Measurements from ENCODE around the gene KICS2. TPM values are rescaled to one million over a fixed set of nuclear protein-coding genes. Genes with fewer than 3 reads are reported as not detected.

The KICS2 gene
- total RNA-seq, 1 experiment from 2014 or later: 30.7 TPM

DNA sequence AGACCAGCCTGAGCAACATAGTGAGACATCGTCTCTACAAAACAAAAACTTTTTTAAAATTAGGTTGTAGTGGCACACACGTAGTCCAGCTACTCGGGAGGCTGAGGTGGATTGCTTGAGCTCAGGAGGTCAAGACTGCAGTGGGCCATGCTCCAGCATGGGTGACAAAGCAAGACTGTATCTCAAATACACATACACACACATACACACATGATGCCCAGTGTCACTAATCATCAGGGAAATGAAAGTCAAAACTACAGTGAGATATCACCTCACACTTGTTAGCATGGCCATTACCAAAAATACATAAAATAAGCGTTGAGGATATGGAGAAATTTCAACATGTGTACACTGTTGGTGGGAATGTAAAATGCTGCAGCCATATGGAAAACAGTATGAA is 33.2 kb upstream of the KICS2 start:
- no peaks in the 10 kb centered on the region for H3K79me2 ChIP-seq (ENCODE audit: low read length)
- H3K4me1 ChIP-seq (ENCODE audit: low read length): no peaks in the 10 kb centered on the region
- no peaks in the 10 kb centered on the region for H3K9me3 ChIP-seq (ENCODE audit: low read length)
- H3K36me3 ChIP-seq (ENCODE audit: insufficient read depth, low read length): no peaks in the 10 kb centered on the region
- H3K9ac ChIP-seq (ENCODE audit: low read length): no peak overlapping the region
- H3K27ac ChIP-seq (ENCODE audit: low read length): no peak overlapping the region
- H3K4me3 ChIP-seq (ENCODE audit: low read length): no peak overlapping the region
- no peak overlapping the region for H3K4me2 ChIP-seq (ENCODE audit: low read depth, low read length, poor library complexity, severe bottlenecking)
- no peaks in the 10 kb centered on the region for H3K27me3 ChIP-seq (ENCODE audit: low read length)
- no peak overlapping the region for H2AFZ ChIP-seq (ENCODE audit: low read length)
- no peaks in the 10 kb centered on the region for H4K20me1 ChIP-seq (ENCODE audit: insufficient read depth, low read depth, low read length)
- no peak for DNase-seq
- no peaks in the 10 kb centered on the region for H3K9me2 ChIP-seq (replicated peaks; ENCODE audit: insufficient read depth, low read length)

DNA sequence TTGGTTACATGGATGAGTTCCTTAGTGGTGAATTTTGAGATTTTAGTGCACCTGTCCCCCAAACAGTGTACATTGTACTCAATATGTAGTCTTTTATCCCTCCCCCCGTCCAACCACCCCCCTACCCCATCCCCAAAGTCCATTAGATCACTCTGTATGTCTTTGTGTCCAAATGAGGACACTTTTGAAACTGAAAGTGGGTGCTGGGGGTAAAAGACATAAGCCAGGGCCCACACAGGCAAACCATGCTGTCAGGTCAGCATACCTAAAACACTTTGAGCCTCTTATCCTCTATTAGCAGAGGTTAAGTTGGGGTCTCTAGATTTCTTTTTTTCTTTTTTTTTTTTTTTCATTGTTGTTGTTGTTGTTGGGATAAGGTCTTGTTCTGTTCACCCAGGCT is 31.3 kb upstream of the KICS2 start:
- H3K27ac ChIP-seq (ENCODE audit: low read length): no peak overlapping the region
- no peaks in the 10 kb centered on the region for H4K20me1 ChIP-seq (ENCODE audit: insufficient read depth, low read depth, low read length)
- no peaks in the 10 kb centered on the region for H3K9me3 ChIP-seq (ENCODE audit: low read length)
- H3K36me3 ChIP-seq (ENCODE audit: insufficient read depth, low read length): no peaks in the 10 kb centered on the region
- H3K27me3 ChIP-seq (ENCODE audit: low read length): no peaks in the 10 kb centered on the region
- H3K4me3 ChIP-seq (ENCODE audit: low read length): no peak overlapping the region
- DNase-seq: no peak
- no peak overlapping the region for H3K4me2 ChIP-seq (ENCODE audit: low read depth, low read length, poor library complexity, severe bottlenecking)
- H3K9ac ChIP-seq (ENCODE audit: low read length): no peak overlapping the region
- H3K79me2 ChIP-seq (ENCODE audit: low read length): no peaks in the 10 kb centered on the region
- H2AFZ ChIP-seq (ENCODE audit: low read length): no peak overlapping the region
- no peaks in the 10 kb centered on the region for H3K4me1 ChIP-seq (ENCODE audit: low read length)
- no peaks in the 10 kb centered on the region for H3K9me2 ChIP-seq (replicated peaks; ENCODE audit: insufficient read depth, low read length)

DNA sequence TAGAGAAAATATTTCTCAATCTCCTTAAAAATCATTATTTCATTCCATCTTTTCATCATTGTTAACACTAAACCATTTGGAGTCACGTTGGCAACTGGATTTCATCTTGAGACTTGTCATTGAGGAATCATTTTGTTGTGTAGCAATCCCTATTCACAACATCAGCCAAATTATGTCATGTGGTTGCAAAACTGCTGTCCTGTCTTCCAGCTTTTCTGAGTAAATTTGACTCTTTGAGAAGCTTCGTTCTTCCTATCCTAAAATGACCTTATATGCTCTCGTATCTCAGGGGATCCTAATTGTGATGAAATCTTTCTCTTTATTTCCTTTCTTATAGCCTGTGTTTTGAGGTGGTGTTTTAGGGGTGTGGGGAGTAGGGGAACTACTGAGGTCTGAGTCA is 30.6 kb upstream of the KICS2 start:
- no peak overlapping the region for H2AFZ ChIP-seq (ENCODE audit: low read length)
- H3K4me3 ChIP-seq (ENCODE audit: low read length): no peak overlapping the region
- H3K36me3 ChIP-seq (ENCODE audit: insufficient read depth, low read length): no peaks in the 10 kb centered on the region
- H3K27ac ChIP-seq (ENCODE audit: low read length): no peak overlapping the region
- H3K9me2 ChIP-seq (replicated peaks; ENCODE audit: insufficient read depth, low read length): no peaks in the 10 kb centered on the region
- no peaks in the 10 kb centered on the region for H3K27me3 ChIP-seq (ENCODE audit: low read length)
- no peaks in the 10 kb centered on the region for H4K20me1 ChIP-seq (ENCODE audit: insufficient read depth, low read depth, low read length)
- no peaks in the 10 kb centered on the region for H3K9me3 ChIP-seq (ENCODE audit: low read length)
- H3K4me1 ChIP-seq (ENCODE audit: low read length): no peaks in the 10 kb centered on the region
- no peak overlapping the region for H3K9ac ChIP-seq (ENCODE audit: low read length)
- no peak overlapping the region for H3K4me2 ChIP-seq (ENCODE audit: low read depth, low read length, poor library complexity, severe bottlenecking)
- H3K79me2 ChIP-seq (ENCODE audit: low read length): no peaks in the 10 kb centered on the region
- DNase-seq: no peak

DNA sequence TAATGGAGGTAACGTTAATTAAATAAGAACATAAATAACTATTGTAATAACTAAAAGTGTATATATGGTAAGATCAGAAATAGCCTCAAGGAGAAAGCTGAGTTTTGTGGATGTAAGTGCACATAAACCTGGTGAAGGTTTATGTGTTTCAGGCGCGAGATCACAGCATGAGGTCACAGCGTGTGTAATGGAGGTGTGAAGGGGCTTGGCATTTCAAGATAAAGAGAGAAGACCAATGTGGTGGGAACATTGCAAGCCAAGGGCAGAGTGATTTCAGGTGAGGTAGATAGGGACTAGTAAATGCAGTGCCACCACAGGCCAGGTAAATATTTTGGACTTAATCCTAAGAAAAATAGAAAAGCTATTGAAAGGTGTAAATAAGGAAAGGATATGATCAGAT is 21.7 kb upstream of the KICS2 start:
- Histone ChIP-seq H3K9me2 (replicated peaks; ENCODE audit: insufficient read depth, low read length) (no peaks in the 10 kb centered on the region), H3K4me3 (ENCODE audit: low read length) (no peak overlapping the region), H3K79me2 (ENCODE audit: low read length) (no peaks in the 10 kb centered on the region), H3K4me1 (ENCODE audit: low read length) (no peaks in the 10 kb centered on the region), H4K20me1 (ENCODE audit: insufficient read depth, low read depth, low read length) (no peaks in the 10 kb centered on the region), H3K27me3 (ENCODE audit: low read length) (no peaks in the 10 kb centered on the region), H3K4me2 (ENCODE audit: low read depth, low read length, poor library complexity, severe bottlenecking) (no peak overlapping the region), H2AFZ (ENCODE audit: low read length) (no peak overlapping the region), H3K27ac (ENCODE audit: low read length) (no peak overlapping the region), H3K9me3 (ENCODE audit: low read length) (no peaks in the 10 kb centered on the region), H3K36me3 (ENCODE audit: insufficient read depth, low read length) (no peaks in the 10 kb centered on the region), H3K9ac (ENCODE audit: low read length) (no peak overlapping the region)
- DNase-seq: no peak

DNA sequence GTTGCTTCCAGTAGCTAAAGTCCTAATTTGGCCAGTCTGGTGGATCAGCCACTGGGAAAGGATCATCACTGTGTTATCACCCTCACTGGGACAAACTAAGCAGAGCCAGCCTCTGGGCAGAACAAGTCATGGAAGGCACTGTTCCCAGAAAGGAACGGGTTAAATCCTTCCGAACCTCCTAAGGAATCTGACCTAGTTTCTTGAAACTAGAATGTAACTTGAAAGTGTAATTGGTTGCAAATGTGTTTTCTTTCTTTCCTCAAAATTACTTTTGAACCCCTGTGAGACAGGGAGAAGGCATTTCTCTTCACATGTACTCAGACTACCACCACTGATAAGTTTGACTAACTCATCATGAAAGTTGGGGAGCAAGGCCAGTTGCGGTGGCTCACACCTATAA is 18.7 kb upstream of the KICS2 start:
- Histone ChIP-seq H3K27ac (ENCODE audit: low read length) (no peak overlapping the region), H3K4me2 (ENCODE audit: low read depth, low read length, poor library complexity, severe bottlenecking) (no peak overlapping the region), H3K4me3 (ENCODE audit: low read length) (no peak overlapping the region), H3K4me1 (ENCODE audit: low read length) (peaks cover 23% of the 10 kb centered on the region), H2AFZ (ENCODE audit: low read length) (no peak overlapping the region), H3K27me3 (ENCODE audit: low read length) (no peaks in the 10 kb centered on the region), H3K36me3 (ENCODE audit: insufficient read depth, low read length) (no peaks in the 10 kb centered on the region), H3K9ac (ENCODE audit: low read length) (no peak overlapping the region), H3K9me2 (replicated peaks; ENCODE audit: insufficient read depth, low read length) (no peaks in the 10 kb centered on the region), H3K9me3 (ENCODE audit: low read length) (no peaks in the 10 kb centered on the region), H4K20me1 (ENCODE audit: insufficient read depth, low read depth, low read length) (no peaks in the 10 kb centered on the region), H3K79me2 (ENCODE audit: low read length) (no peaks in the 10 kb centered on the region)
- DNase-seq: no peak

DNA sequence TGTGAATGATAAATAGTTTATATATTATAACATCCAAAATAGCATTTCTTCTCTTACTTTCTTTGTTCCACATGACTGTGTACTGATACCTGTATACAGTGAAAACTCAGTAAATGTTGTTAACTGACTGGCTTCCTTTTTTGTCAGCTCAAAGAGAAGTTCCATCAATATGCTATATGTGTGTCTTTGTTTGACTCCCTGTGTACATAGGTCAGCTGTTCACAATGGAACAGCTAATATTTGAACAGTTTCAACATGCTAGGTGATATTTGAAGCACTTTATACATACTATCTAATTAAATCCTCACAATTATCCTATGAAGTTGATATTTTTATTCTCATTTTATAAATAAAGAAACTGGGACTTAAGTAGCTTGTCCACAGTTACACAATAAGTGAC is 15.3 kb upstream of the KICS2 start:
- H4K20me1 ChIP-seq (ENCODE audit: insufficient read depth, low read depth, low read length): no peaks in the 10 kb centered on the region
- DNase-seq: no peak
- no peak overlapping the region for H3K27ac ChIP-seq (ENCODE audit: low read length)
- no peak overlapping the region for H3K9ac ChIP-seq (ENCODE audit: low read length)
- no peak overlapping the region for H2AFZ ChIP-seq (ENCODE audit: low read length)
- H3K4me3 ChIP-seq (ENCODE audit: low read length): no peak overlapping the region
- no peaks in the 10 kb centered on the region for H3K9me3 ChIP-seq (ENCODE audit: low read length)
- no peaks in the 10 kb centered on the region for H3K79me2 ChIP-seq (ENCODE audit: low read length)
- H3K27me3 ChIP-seq (ENCODE audit: low read length): no peaks in the 10 kb centered on the region
- H3K36me3 ChIP-seq (ENCODE audit: insufficient read depth, low read length): no peaks in the 10 kb centered on the region
- H3K9me2 ChIP-seq (replicated peaks; ENCODE audit: insufficient read depth, low read length): no peaks in the 10 kb centered on the region
- H3K4me1 ChIP-seq (ENCODE audit: low read length): peaks cover 53% of the 10 kb centered on the region
- no peak overlapping the region for H3K4me2 ChIP-seq (ENCODE audit: low read depth, low read length, poor library complexity, severe bottlenecking)

DNA sequence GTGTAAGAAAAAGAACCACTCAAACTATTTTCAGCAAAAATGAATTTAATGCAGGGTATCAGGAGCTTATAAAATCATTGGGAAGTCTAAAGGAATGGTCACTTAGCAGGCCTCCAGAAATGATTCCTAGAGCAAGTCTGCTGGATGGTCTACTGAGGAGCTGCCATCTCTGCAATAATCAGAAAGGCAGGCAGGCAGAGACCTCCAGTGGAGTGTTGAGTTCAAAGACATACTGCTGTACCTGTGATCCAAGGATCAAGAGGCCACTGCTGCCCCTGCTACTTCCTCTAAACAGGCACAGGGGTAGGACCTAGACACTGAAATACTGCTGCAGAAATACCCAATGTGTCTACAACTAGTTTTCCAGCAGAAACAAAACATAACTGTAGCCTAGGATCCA is 14.5 kb upstream of the KICS2 start:
- Histone ChIP-seq H3K27ac (ENCODE audit: low read length) (no peak overlapping the region), H3K4me3 (ENCODE audit: low read length) (no peak overlapping the region), H3K9me3 (ENCODE audit: low read length) (no peaks in the 10 kb centered on the region), H3K79me2 (ENCODE audit: low read length) (no peaks in the 10 kb centered on the region), H3K36me3 (ENCODE audit: insufficient read depth, low read length) (no peaks in the 10 kb centered on the region), H2AFZ (ENCODE audit: low read length) (no peak overlapping the region), H4K20me1 (ENCODE audit: insufficient read depth, low read depth, low read length) (no peaks in the 10 kb centered on the region), H3K4me2 (ENCODE audit: low read depth, low read length, poor library complexity, severe bottlenecking) (peak overlapping the region; percentile 11), H3K9ac (ENCODE audit: low read length) (no peak overlapping the region), H3K9me2 (replicated peaks; ENCODE audit: insufficient read depth, low read length) (no peaks in the 10 kb centered on the region), H3K27me3 (ENCODE audit: low read length) (no peaks in the 10 kb centered on the region), H3K4me1 (ENCODE audit: low read length) (peaks cover 56% of the 10 kb centered on the region)
- no peak for DNase-seq

DNA sequence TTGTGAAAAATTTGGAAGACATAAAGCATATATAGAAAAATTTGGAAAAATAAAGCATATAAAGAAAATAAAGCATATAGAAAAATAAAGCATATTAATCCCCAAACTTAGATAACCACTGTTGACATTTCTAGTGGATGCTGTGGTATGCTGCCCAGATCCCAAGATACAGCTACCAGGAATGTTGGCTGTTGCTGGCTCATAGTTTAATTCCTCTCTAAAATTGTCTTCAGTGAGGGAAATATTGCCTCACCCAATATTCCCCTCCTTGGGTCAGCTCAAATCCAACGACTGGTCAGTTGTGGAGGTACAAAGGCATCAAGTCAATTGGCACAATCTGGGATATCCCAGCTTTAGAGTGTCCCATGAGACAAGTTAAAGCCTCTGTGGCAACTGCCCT is 10.1 kb upstream of the KICS2 start:
- Histone ChIP-seq H3K4me2 (ENCODE audit: low read depth, low read length, poor library complexity, severe bottlenecking) (no peak overlapping the region), H3K9ac (ENCODE audit: low read length) (no peak overlapping the region), H3K27ac (ENCODE audit: low read length) (no peak overlapping the region), H2AFZ (ENCODE audit: low read length) (no peak overlapping the region), H4K20me1 (ENCODE audit: insufficient read depth, low read depth, low read length) (no peaks in the 10 kb centered on the region), H3K4me3 (ENCODE audit: low read length) (no peak overlapping the region), H3K9me2 (replicated peaks; ENCODE audit: insufficient read depth, low read length) (no peaks in the 10 kb centered on the region), H3K4me1 (ENCODE audit: low read length) (peaks cover 47% of the 10 kb centered on the region), H3K9me3 (ENCODE audit: low read length) (no peaks in the 10 kb centered on the region), H3K27me3 (ENCODE audit: low read length) (no peaks in the 10 kb centered on the region), H3K79me2 (ENCODE audit: low read length) (no peaks in the 10 kb centered on the region), H3K36me3 (ENCODE audit: insufficient read depth, low read length) (no peaks in the 10 kb centered on the region)
- DNase-seq: no peak

DNA sequence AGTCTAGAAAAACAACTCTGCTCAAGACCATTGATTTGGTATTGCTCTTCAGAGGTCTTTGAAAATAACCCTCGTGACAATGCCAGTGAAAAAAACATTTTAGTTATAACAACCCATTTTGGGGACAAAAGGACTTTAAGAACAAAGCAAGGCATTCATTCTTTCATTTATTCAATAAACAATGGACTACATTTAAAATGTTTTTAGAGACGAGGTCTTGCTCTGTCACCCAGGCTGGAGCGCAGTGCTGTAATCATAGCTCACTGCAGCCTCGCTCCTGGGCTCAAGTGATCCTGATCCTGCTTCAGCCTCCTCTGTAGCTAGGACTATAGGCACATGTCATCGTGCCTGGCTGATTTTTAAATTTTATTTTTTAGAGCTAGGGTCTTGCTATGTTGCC is 7.7 kb upstream of the KICS2 start:
- no peaks in the 10 kb centered on the region for H3K9me2 ChIP-seq (replicated peaks; ENCODE audit: insufficient read depth, low read length)
- H3K9me3 ChIP-seq (ENCODE audit: low read length): no peaks in the 10 kb centered on the region
- no peaks in the 10 kb centered on the region for H3K36me3 ChIP-seq (ENCODE audit: insufficient read depth, low read length)
- no peaks in the 10 kb centered on the region for H4K20me1 ChIP-seq (ENCODE audit: insufficient read depth, low read depth, low read length)
- peaks cover 23% of the 10 kb centered on the region for H3K4me1 ChIP-seq (ENCODE audit: low read length)
- DNase-seq: no peak
- H3K27ac ChIP-seq (ENCODE audit: low read length): no peak overlapping the region
- no peak overlapping the region for H3K4me3 ChIP-seq (ENCODE audit: low read length)
- no peaks in the 10 kb centered on the region for H3K79me2 ChIP-seq (ENCODE audit: low read length)
- H3K4me2 ChIP-seq (ENCODE audit: low read depth, low read length, poor library complexity, severe bottlenecking): no peak overlapping the region
- no peak overlapping the region for H3K9ac ChIP-seq (ENCODE audit: low read length)
- H3K27me3 ChIP-seq (ENCODE audit: low read length): no peaks in the 10 kb centered on the region
- H2AFZ ChIP-seq (ENCODE audit: low read length): no peak overlapping the region
